ENCODE measurements around the gene EFEMP1.

EFEMP1 gene, protein sequence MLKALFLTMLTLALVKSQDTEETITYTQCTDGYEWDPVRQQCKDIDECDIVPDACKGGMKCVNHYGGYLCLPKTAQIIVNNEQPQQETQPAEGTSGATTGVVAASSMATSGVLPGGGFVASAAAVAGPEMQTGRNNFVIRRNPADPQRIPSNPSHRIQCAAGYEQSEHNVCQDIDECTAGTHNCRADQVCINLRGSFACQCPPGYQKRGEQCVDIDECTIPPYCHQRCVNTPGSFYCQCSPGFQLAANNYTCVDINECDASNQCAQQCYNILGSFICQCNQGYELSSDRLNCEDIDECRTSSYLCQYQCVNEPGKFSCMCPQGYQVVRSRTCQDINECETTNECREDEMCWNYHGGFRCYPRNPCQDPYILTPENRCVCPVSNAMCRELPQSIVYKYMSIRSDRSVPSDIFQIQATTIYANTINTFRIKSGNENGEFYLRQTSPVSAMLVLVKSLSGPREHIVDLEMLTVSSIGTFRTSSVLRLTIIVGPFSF

DNA sequence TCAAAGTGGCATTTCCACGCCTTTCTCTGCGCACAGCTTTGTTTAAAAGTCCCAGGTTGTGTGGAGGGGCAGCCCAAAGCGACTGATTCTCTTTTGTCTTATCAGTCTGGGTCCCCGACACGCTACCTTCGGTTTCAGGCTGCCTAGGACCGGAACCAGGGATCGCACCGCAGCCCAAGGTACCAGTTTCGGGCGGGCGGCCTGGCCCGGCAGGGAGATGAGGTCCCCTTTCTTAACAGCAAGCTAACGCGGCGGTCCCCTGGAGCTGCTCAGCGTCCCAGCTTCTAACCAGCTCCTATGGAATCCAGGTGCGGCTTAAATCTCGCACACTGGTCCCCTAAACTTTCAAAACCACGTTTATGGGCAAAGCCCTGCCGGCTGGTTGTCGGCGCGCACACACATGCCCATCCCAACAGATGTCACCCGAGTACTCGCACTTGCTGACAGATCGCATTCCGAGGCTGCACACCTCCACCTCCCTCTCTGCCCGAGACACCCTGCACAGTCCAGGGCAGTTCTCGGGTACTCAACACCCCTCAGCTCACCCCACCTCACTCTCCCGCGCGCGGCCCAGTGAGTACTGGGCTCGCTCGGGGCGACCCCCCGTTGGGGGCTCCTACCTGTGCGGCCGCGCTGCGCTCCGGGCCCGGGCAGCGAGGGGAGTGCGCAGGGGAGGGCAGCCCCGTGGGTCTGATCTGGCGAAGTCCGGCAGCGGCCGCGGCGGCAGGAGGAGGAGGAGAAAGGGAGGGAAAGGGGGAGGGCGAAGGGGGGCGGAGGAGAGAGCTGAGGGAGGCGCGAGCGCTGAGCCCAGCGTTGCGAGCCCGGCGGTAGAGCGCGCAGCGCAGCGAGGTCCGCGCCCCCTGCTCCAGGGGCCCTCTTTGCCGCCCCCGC is at the start of gene EFEMP1:
TSS of gene EFEMP1 (minus strand) at position 692 of the 891 bp plus-strand sequence. CDS start 1,342 bp downstream, outside the sequence.
- no peak for DNase-seq

DNA sequence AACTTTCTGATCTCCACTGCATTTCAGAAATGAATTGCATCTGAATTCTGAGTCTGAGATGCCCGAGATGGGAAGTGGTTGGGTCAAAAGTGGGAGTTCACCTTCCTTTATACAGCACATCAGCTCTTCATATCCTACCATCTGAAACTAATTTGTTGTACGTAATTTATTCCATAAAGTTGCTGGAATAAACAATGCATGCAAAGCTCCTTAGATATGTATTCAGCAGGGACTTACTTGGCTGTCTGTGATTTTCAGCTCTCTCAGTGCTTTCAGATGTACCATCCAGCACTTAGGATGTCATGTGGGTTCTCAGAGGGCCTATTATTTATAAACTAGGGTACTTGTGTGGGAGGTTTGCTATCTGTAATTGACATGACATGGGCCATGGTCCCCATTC is 46.9 kb upstream of the EFEMP1 start:
- no peak for DNase-seq

DNA sequence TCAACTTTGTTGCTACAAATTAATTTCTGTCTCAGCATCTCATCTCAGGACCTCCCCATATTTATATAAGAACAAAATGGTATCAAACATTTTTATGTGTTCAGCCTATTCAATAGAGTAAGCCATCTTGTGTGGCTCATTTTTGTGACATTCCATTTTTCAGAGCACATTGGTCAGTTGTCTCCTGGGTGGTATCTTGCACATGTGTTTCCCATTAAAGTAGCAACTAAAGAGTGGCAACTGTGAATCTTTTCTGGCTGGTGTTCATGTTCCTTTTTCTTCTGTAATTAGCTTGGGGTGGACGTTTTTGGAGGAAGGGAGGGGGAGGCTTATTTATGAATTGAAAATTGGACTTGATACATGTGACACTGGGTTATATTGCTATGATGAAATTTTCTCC is 45.4 kb upstream of the EFEMP1 start:
- DNase-seq = no peak

DNA sequence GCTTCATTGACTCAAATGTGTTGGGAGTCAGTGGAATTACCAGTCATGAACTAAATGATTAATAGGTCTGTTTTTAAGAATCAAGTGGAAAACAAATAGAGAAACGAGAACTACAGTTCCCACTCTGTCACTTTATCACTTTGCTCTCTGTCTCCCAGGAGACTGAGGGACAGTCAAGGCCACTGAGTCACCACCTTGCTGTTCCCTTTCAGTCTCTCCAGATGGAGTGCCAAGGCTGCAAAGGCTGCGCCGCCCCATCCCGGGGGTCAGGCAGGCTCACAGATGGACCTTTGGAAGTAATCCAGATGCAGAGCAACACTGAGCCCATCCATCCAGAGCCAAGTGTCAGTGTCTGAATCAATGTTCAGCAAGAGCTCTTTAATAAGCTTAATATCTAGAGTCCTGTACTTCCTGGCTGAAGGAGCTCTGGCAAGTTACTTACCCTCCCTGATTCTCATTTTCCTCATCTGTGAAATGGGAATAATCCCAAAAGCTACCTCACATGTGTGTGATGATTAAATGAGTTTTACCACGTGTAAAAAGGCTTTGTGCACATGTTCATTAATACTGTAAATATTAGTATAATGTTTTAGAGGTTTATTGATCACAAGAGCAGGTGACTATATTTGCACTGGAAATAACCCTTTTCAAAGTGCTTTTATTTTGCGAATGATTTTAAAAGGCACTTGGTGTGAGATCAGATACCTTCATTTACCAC is 43.0 kb upstream of the EFEMP1 start:
- no peak for DNase-seq

DNA sequence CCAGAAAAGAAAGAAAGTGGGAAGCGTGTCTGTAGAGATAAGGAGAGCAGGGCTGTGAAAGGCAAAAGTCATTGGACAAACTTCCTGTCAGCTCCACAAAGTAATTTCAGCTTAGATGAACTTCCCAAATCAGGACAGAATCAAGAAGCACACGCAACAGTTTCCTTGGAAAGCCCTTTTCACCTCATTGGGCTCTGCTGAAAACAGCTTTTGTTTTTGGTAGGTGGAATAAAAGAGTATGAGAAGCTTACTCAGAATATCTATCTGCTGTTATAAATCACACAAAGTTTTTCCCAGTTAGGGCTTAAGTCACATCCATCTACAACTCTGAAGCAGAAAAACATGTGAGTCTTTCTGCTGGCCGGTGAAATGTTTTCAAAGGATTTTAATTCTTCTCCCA is 42.4 kb upstream of the EFEMP1 start:
- DNase-seq = no peak

DNA sequence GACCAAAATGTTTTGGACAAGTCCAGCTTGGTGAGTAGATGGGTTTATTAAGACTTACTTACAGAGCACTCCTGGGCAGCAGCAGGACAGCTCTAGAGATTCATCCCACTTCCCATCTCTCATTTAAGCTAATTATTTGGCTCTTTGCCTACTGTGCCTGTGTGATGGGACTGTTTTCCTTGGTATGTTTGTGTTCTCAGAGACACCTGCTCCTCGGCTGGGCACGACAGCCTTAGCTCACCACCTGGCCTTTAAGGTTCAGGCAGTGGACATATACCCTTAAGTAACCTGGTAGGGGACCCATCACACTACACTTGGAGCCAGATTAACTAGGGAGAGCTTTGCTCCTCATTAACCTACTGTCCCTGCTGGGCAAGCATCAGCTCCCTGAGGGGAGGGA is 41.7 kb upstream of the EFEMP1 start:
- DNase-seq = no peak

DNA sequence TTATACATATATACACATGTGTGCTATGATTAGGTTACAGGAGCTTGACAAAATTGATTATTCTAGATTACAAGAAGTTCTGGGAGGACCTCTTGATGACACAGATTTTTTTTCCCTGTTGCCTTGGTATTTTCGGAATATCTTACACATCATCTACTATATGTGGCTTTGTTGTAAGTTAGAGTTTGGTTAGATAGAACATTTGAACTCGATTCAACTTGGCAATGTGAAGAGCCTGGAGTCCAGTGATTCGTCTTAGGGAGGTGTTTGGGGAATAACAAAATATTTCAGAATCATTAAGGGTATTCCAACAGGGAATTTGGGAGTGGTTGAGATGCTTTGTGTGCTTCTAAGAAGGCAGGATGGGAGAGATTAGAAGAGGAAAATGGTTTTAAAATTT is 39.3 kb upstream of the EFEMP1 start:
- DNase-seq = no peak

DNA sequence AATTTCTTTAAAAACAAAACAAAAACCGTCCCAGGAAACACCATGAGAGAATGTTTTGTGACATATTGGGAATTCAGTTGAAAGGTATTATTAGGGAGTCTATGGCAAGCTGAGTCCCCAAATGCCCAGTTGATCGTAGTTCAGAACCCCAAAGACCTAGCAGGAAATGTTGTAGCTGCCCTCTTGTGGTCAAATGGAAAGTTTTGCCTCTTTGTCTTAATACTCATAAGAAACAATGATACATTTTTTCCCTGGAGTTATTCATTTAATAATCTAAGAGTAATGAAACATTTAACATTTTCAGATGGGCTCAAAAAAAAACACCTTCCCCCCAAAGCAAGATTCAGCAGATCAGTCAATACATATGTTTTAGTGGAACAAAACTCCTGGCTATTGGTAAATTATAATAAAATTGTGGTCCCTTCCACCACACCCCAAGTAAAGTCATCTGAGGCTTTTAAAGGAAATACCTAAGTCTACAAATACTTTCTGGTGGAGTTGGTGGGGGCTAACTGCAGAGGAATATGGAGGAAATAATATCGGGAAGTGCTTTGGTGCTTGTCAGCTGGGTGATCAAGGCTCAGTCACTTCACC is 37.8 kb upstream of the EFEMP1 start:
- peak; percentile 39 for DNase-seq

DNA sequence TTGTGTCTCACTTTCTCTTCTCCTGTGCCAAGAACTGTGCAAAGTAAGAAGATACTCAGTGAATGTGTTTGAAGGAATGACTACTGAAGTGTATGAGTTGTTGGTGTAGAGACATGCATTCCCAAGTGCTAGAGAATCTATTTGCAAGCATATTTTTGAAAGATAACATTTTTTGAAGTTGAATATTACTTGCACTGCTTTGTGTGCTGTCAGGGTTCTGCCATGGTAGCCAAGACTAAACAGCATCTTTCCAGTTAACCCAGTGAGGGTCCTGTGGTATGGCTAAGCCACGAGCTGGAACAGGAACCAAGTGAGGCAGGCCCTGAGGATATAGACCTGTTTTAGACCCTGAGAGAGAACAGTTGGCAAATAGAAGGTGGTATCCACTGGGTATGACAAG is 35.2 kb upstream of the EFEMP1 start:
- no peak for DNase-seq

DNA sequence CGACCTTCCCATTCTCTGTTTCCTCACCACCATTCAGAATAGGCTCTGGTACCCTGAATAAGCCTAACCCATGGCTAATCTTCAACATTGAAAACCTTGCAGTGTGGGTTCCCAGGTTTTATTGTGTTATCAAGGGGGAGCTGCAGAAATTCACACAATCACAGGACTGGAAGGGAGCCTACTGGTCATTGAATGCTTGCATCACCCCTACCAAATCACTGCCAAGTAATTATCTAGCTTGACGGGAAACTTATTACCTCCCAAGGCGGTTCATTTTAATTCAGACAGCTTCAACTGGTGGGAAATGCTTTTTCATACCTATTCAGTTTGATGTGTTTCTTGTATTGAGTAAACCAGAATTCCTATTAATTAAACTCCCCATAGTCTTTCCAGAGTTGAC is 33.6 kb upstream of the EFEMP1 start:
- no peak for DNase-seq

DNA sequence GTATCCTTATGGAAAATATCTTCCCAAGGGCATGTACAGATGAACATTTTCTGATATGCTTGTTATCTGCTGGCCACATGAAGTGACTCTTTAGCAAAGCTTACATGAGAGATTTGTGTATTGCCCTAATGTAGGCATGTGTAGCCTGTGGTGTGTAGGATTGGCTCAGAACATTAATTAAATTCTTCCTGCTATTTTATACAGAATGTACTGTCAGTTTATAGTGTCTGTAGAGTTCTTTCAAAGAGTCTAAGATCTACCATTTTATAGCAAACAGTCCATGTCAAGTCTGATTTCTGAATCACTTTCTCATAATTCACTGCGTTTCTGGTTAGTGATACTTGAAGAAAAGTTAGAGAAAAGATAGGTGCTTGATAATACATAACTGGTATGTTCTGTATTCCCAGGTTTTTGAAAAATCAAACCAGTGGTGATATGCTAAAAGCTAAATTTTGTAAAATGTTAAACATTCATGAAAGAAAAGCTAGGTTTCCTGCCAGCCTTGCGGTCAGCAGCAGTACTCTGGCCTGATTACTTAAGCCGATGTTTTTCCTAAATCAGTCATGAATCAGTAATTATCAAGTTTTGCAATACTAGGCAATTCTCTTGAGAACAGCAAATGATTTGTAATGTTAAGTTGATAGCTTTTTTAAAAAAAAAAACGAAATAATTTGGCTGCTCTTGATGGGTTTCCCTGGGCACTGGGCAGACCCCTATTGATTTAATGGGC is 30.9 kb upstream of the EFEMP1 start:
- no peak for DNase-seq

DNA sequence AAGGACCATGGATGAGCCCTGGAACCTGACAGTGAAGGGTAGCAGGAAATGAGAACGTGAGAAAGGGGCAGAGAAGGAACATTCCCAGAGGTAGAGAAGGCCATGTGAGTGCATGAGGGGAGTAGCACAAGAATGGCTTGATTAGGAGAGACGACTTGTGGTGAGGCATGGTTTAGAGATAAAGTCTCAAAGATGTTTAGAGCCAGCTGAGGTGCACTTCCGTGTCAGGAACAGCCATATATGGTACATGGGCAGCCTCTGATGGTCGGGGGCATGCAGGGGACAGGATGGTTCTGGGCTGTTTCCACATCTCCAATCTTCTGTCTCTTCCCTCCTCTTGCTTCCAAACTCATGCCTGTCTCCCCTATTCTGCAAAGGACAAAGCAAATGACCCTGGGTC is 28.8 kb upstream of the EFEMP1 start:
- DNase-seq = no peak

DNA sequence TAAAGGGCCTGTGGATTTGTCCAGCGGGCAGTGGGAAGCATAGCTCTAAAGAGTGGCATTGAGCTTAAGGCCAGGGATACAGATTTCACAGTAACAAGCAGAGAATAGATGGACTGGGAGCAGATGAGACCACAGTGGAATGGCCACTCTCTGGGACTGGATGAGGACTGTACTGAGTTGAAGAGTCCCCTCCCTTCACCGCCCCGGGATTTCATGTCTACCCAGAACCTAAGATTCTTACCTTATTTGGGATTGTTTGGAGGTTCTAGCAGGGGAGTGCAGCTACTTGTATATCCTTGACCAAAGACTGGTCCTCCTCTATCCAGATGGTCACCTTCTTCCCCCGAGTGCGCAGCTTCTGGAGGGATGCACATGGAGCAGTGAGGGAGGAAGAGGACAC is 28.0 kb upstream of the EFEMP1 start:
- no peak for DNase-seq

DNA sequence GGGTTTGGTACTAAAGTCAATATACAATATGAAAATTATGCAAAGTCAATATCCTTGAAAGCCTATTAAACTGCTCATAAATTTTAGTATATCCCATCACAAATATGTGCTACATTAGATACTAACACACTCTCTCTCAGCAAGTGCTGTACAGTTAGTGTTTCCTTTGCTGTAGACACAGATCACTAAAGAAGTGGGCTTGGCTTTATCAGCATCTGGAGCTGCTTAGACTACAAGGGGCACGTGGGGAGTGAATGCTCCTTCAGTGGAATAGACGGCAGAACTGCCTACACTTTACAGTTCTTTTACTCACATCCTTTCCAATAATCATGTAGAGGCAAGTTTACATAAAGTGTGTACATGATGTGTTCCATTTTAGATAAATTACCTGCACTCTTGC is 26.0 kb upstream of the EFEMP1 start:
- DNase-seq = no peak

DNA sequence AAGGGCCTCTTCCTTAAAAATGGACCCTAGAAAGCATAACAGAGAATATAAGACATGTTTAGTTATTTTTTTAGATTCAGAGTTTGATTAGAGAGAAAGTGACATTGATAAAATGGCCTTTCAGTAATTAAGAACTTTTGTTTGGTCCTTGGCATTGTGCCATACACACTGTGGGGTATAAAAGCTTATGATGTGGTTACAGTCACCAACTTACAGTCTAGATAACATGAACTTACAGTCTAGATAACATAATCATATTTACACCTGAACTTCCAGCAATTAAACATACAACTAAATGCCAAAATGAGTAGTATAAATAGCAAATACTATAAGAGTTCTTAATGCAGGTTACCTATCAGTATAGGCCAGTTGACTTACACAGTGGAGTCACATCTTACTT is 25.6 kb upstream of the EFEMP1 start:
- DNase-seq = no peak

DNA sequence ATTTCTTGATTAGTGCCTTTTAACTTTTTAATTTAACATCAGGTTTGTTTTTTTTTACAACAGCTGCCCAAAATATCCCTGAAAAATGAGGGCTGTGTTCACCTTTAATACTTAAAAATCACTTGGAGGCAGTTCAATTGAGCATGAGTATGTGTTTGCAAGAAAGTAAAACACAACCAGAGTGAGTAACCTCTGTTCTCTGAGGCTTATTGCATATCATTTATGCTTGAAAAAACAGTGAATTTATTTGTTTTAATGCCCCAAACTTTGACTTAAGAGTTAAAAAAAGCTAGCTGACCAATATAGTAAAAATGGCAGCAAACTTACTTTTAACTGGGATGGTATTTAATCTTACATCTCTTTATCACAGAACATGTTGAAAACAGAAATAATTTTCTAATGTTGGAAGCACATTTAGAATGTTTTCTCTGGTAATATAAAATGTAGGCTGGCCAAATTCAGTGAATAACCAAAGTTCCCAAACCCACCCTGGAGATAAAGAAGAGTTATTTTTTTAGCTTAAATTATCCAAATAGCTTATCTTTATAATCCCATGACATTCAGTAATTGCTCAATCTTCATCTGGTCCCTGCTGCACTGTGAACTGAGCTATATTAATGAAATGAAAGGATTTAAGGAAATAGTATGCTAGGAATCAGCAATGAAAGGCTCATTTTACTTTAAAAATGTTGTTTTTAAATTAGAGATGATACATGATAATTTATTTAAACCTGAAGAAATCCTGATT is 24.8 kb upstream of the EFEMP1 start:
- DNase-seq = no peak

DNA sequence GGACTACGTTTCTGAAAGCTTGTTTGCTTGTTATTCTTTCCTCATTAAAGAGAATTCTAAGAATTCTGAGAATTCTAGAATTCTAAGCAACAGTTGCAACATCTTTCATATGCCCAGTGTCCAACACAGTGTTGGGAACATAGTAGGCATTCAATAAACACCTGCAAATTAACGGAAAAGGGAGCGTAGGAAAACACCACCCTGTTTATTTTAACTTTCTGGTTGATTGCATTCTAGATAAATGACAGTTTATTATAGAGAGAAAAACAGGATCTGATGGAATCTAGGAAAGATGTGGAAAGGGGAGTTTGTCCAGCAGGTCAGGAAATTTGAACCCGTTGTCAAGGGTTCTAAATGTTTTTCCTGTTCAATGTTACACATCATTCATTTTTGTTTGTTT is 24.2 kb upstream of the EFEMP1 start:
- DNase-seq = no peak

DNA sequence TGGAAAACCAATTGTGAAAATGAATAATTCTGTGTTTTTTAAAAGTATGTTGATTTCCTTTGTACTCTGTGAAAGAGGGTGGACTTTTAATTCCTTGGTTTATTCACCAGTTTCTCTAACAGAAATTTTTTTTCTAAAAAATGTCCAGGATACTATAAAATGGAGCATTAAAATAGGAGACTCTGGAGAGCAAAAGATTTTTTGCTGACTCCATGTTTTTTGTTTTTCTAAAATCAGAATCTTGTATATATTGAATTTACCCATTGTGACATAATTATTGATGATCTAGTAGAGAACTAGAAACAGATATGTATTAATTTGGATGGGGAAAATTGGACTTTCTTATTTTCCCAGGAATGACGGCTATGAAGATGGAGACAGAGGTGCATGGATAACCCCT is 23.2 kb upstream of the EFEMP1 start:
- DNase-seq = no peak

DNA sequence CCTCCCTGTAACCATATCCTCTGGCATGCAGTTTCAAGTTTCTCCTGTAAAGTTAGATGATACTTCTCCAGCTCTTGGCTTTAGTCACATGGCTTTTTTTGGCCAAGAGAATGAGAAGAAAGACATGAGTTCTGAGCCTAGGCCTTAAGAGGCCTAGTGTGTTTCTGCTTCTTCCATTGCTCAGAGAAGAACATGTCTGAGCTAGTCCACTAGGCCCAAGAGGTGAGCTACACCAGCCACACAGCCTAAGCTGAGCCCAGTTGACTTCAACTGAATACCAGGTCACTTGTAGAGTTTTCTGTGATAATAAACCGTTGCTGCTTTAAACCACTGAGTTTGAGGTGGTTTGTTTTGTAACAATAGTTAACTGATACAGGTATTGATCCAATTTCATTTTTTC is 19.9 kb upstream of the EFEMP1 start:
- no peak for DNase-seq

DNA sequence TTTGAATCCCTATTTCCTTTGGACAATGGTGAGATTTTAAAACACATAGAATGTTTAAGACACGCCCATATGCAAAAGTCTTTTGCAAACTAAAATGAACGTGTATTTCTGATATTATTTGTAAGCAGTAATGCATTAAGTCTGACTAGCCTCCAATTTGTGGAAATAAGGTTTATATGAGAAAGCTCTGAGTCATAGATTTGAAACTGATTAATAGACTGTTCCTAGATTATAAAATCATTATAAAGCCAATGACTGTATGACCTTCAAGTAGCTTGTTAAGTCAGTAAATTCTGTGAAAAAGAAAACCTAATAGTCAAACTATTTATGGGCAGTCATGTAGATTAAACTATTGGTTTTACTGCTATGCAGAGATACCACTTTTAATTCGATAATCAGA is 12.8 kb upstream of the EFEMP1 start:
- no peak for DNase-seq

DNA sequence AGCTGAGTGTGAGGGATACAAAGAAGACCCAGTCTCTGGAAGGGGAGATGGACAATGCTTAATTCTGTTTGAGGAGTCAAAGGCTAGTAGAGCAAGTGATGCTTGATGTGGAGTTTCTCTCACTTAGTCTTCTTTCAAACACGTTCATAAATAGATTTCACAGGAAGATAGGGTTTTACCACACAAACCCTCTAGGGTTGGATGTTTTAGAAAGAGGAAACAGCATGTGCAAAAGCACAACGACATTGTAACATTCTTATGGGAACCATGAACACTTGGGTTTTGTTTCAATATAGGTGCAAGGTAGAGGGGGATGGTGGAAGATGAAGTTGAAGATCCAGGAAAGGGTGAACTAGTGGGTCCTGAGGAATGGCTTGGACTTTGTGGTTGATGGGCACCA is 10.8 kb upstream of the EFEMP1 start:
- no peak for DNase-seq

DNA sequence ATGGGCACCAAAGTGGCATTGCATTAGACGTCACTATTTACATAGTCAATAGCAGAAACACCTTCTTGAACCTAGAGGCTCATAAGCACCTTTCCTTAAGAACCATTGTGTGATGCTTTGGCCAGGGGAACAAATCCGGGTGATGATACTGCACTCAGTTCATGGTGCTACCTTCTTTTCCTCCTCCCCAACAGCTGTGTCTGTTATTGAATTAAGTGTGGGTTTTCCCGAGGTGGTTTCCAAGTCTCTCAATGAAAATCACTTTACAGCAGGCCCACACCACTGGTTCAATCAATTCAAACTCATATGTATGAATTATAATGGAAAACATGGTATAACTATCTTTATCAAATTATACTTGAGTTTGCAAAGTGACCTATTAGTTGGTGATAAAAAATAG is 9.3 kb upstream of the EFEMP1 start:
- DNase-seq = no peak
